Subcutaneous abdominal adipose tissue (tissue), 5 donors: ENCODE results near the gene NUP188.

Source experiments
- H3K27ac ChIP-seq: one replicate; pipeline ENCODE4 v1.7.0; 2013; ENCODE audit warnings: low read depth, mild to moderate bottlenecking, inconsistent platforms, low read length, moderate library complexity
- H3K27me3 ChIP-seq, 5 donors: one replicate each; pipeline ENCODE4 v1.7.0; 2013; ENCODE audit warnings: low read length in 5 of 5, inconsistent platforms in 1 of 5; ENCODE audit not compliant: control insufficient read depth in 5 of 5, insufficient read depth in 4 of 5
- H3K36me3 ChIP-seq, 5 donors: one replicate each; pipeline ENCODE4 v1.7.0; 2013; ENCODE audit warnings: low read length in 5 of 5; ENCODE audit not compliant: control insufficient read depth in 5 of 5, insufficient read depth in 5 of 5
- H3K4me1 ChIP-seq, 5 donors: one replicate each; pipeline ENCODE4 v1.7.0; 2013; ENCODE audit warnings: low read length in 5 of 5, mild to moderate bottlenecking in 3 of 5, moderate library complexity in 1 of 5; ENCODE audit not compliant: control insufficient read depth in 5 of 5, insufficient read depth in 5 of 5
- H3K4me3 ChIP-seq, 5 donors: one replicate each; pipeline ENCODE4 v1.7.0; 2013; ENCODE audit warnings: low read length in 5 of 5, low read depth in 1 of 5
- H3K9ac ChIP-seq, 5 donors: one replicate each; pipeline ENCODE4 v1.7.0; 2013; ENCODE audit warnings: low read length in 5 of 5, mild to moderate bottlenecking in 4 of 5, moderate library complexity in 3 of 5
- H3K9me3 ChIP-seq, 5 donors: one replicate each; pipeline ENCODE4 v1.7.0; 2013; ENCODE audit warnings: low read length in 5 of 5; ENCODE audit not compliant: control insufficient read depth in 5 of 5
- donor health status: healthy.
- donor health status: healthy.
- donor health status: healthy.
- donor health status: healthy.
- donor health status: healthy.

NUP188 gene

GRCh38 chr9:129011170-129011569 is 63.7 kb downstream of the NUP188 start:
- Histone ChIP-seq H3K27me3 (no peaks in the 10 kb centered on the region), H3K9ac (no peak overlapping the region), H3K27ac (no peak overlapping the region), H3K4me3 (no peak overlapping the region), H3K36me3 (peaks cover 0 to 78% (median 58%) of the 10 kb centered on the region in 5 donors), H3K9me3 (no peaks in the 10 kb centered on the region), H3K4me1 (peaks cover 0 to 16% (median 9%) of the 10 kb centered on the region in 5 donors)

GRCh38 chr9:129011761-129012181 is 64.3 kb downstream of the NUP188 start:
- Histone ChIP-seq H3K4me1 (peaks cover 0 to 12% (median 4%) of the 10 kb centered on the region in 5 donors), H3K36me3 (peaks cover 0 to 72% (median 53%) of the 10 kb centered on the region in 5 donors), H3K27me3 (no peaks in the 10 kb centered on the region), H3K9me3 (no peaks in the 10 kb centered on the region), H3K27ac (no peak overlapping the region), H3K9ac (no peak overlapping the region), H3K4me3 (no peak overlapping the region)

DNA sequence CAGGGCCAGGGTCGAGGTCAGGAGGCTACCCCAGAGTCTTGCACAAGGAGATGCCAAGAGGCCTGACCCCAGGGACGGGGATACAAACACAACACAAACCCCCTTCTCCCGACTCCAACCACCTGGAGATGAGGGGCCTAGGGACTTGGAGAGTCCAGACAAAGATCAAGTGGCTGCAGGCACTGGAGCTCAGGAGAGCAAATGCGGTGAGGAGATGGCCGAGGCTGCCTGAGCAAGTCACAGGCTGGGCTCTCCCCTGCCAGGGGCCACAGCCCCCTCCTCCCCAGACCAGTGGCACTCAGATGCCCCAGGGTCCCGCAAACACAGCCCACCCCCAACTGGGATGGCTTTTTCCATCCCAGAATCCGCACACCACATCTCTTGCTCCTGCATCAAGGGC is 64.8 kb downstream of the NUP188 start:
- no peak overlapping the region for H3K4me3 ChIP-seq
- peaks cover 0 to 7% (median 0%) of the 10 kb centered on the region in 5 donors for H3K4me1 ChIP-seq
- no peak overlapping the region for H3K9ac ChIP-seq
- H3K27ac ChIP-seq = no peak overlapping the region
- H3K9me3 ChIP-seq = no peaks in the 10 kb centered on the region
- no peaks in the 10 kb centered on the region for H3K27me3 ChIP-seq
- peaks cover 0 to 74% (median 53%) of the 10 kb centered on the region in 5 donors for H3K36me3 ChIP-seq

GRCh38 chr9:129012893-129013448 is 65.5 kb downstream of the NUP188 start:
- Histone ChIP-seq H3K4me3 (no peak overlapping the region), H3K27ac (no peak overlapping the region), H3K4me1 (peaks cover 0 to under 1% (median 0%) of the 10 kb centered on the region in 5 donors), H3K36me3 (peaks cover 0 to 71% (median 49%) of the 10 kb centered on the region in 5 donors), H3K27me3 (no peaks in the 10 kb centered on the region), H3K9me3 (no peaks in the 10 kb centered on the region), H3K9ac (no peak overlapping the region)

- Histone ChIP-seq H3K4me3 (no peak overlapping the region), H3K27me3 (no peaks in the 10 kb centered on the region), H3K27ac (no peak overlapping the region), H3K9me3 (no peaks in the 10 kb centered on the region), H3K9ac (no peak overlapping the region), H3K36me3 (peaks cover 0 to 65% (median 42%) of the 10 kb centered on the region in 5 donors), H3K4me1 (no peaks in the 10 kb centered on the region)
Measured at GRCh38 chr9:129013674-129014073, 66.2 kb downstream of the NUP188 start.

DNA sequence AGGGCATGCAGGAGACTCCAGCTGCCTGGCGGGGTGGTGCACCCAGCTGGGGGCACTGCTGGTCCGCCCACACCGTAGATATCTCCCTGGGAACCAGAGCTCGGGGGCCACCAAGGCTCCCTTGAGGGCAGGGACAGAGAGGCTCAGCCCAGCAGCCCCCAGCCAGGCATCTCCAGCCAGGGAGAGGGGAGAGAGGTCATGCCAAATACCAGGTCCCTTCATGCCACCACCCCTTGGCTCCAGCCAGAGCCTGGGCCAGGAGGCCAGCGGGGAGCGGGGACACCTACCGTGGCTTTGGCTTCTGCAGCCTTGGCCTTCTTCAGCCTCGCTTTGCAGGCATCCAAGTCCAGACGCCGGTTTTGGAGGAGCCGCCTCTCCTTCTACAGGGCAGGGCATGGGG is 66.6 kb downstream of the NUP188 start:
- Histone ChIP-seq H3K9ac (no peak overlapping the region), H3K9me3 (no peaks in the 10 kb centered on the region), H3K4me1 (no peaks in the 10 kb centered on the region), H3K36me3 (peaks cover 0 to 65% (median 38%) of the 10 kb centered on the region in 5 donors), H3K27me3 (no peaks in the 10 kb centered on the region), H3K4me3 (no peak overlapping the region), H3K27ac (no peak overlapping the region)

- H3K4me1 ChIP-seq = no peaks in the 10 kb centered on the region
- no peaks in the 10 kb centered on the region for H3K27me3 ChIP-seq
- no peaks in the 10 kb centered on the region for H3K9me3 ChIP-seq
- peaks cover 0 to 61% (median 37%) of the 10 kb centered on the region in 5 donors for H3K36me3 ChIP-seq
- H3K27ac ChIP-seq = no peak overlapping the region
- H3K4me3 ChIP-seq = no peak overlapping the region
- H3K9ac ChIP-seq = no peak overlapping the region
Measured at GRCh38 chr9:129014608-129015007, 67.1 kb downstream of the NUP188 start.

DNA sequence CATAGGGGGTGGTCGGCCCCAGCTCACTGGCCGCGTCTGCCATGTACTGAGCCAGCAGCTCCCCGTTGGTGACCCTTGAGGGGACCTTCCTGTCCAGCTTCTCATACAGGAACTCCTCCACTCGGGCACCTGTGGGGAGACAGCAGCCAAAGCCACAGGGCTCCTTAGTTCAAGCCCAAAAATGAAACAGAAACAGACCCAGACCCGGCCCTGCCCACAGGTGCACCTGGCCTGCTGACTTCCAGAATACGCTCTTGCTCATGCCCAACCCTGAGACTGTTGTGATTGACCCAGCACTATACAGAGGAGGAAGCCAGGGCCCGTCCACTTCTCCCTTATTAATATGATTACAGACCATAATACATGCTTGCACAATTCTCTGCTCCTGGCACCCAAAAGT is 73.6 kb downstream of the NUP188 start:
- Histone ChIP-seq H3K9me3 (no peaks in the 10 kb centered on the region), H3K36me3 (peaks cover 0 to 11% (median 0%) of the 10 kb centered on the region in 5 donors), H3K27ac (no peak overlapping the region), H3K4me1 (peaks cover 0 to 12% (median 9%) of the 10 kb centered on the region in 5 donors), H3K27me3 (no peaks in the 10 kb centered on the region), H3K9ac (peak overlapping the region in 1 of 5 donors; percentile 39), H3K4me3 (no peak overlapping the region)

DNA sequence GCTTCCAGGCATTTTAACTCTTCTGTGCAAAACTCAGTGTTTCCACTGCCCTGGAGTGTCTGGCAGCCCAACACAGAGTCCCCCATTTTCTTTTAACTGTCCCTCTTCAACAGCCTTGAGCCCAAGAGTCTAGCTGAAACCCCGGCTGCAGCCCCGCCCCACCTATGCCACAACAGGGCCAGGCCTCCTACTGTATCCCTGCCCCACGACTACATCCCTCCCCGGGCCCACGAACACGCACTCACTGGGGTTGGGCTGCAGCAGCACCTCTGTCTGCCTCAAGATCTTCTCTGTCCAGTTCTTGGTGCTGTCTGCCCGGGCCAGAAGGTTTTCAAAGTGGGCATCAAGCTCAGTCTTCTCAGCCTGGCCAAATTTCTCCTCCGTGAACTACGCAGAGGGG is 74.5 kb downstream of the NUP188 start:
- H3K9ac ChIP-seq = no peak overlapping the region
- no peaks in the 10 kb centered on the region for H3K27me3 ChIP-seq
- H3K27ac ChIP-seq = no peak overlapping the region
- H3K9me3 ChIP-seq = no peaks in the 10 kb centered on the region
- H3K36me3 ChIP-seq = peaks cover 0 to 11% (median 0%) of the 10 kb centered on the region in 5 donors
- peaks cover under 1 to 20% (median 13%) of the 10 kb centered on the region in 5 donors for H3K4me1 ChIP-seq
- no peak overlapping the region for H3K4me3 ChIP-seq

GRCh38 chr9:129023036-129023907 is 75.8 kb downstream of the NUP188 start:
- H3K27me3 ChIP-seq = no peaks in the 10 kb centered on the region
- no peak overlapping the region for H3K9ac ChIP-seq
- H3K27ac ChIP-seq = no peak overlapping the region
- H3K4me3 ChIP-seq = no peak overlapping the region
- peaks cover 0 to 5% (median 0%) of the 10 kb centered on the region in 5 donors for H3K36me3 ChIP-seq
- peaks cover 4 to 28% (median 21%) of the 10 kb centered on the region in 5 donors for H3K4me1 ChIP-seq
- H3K9me3 ChIP-seq = no peaks in the 10 kb centered on the region
